Natural killer cell treated with Interleukin-12 subunit alpha and Interleukin-12 subunit beta and Interleukin-15 and Interleukin-18, amount 100 ng/mL, for 72 hours (primary cell): Measurements from ENCODE around the gene PYGL. TPM values are rescaled to one million over a fixed set of nuclear protein-coding genes. Genes with fewer than 3 reads are reported as not detected.
"Not testable (repeated sequence)": the region's sequence is repeated elsewhere in the genome, so short reads cannot be mapped to it uniquely, and the experiment has no call there.

Source experiments
- ATAC-seq, 2 donors: fragments of 150-1000 bp; cut with Tn5 transposase in 1 of 2; sonication (Bioruptor Pico), chemical (Tn5 transposase) in 1 of 2; 2 replicates each; pipeline ENCODE4 v1.10.0; 2021
- DNase-seq: peaks from one replicate; pipeline ENCODE4 v3.0.0; 2022; ENCODE audit warnings: low spot score
- H3K27ac Mint-ChIP-seq, 2 donors: 1 replicate in 1 of 2; 2 replicates in 1 of 2; pipeline ENCODE4 v1.8.0; 2022; ENCODE audit warnings: mixed read lengths in 2 of 2, mild to moderate bottlenecking in 1 of 2, moderate library complexity in 1 of 2
- H3K27me3 Mint-ChIP-seq, 2 donors: 1 replicate in 1 of 2; 2 replicates in 1 of 2; pipeline ENCODE4 v1.8.0; 2022; ENCODE audit warnings: mixed read lengths in 2 of 2
- H3K36me3 Mint-ChIP-seq: one replicate; pipeline ENCODE4 v1.8.0; 2022; ENCODE audit warnings: mixed read lengths
- H3K4me1 Mint-ChIP-seq, 2 donors: 1 replicate in 1 of 2; 2 replicates in 1 of 2; pipeline ENCODE4 v1.8.0; 2022; ENCODE audit warnings: low read depth in 2 of 2, mixed read lengths in 2 of 2, mild to moderate bottlenecking in 1 of 2
- H3K4me3 Mint-ChIP-seq: one replicate; pipeline ENCODE4 v1.8.0; 2022; ENCODE audit warnings: mixed read lengths
- H3K9me3 Mint-ChIP-seq: 2 replicates; pipeline ENCODE4 v1.8.0; 2022; ENCODE audit warnings: mixed read lengths
- total RNA-seq, 2 donors: library from RNA; stranded (reverse); gene quantifications; one replicate each; pipeline ENCODE4 v1.2.3, GENCODE V29; 2022

Gene PYGL
- total RNA-seq, 2 donors from 2014 or later, result 0.62 to 2.3 TPM

- no peak overlapping the region for H3K27ac Mint-ChIP-seq
- peaks cover 5 to 8% of the 10 kb centered on the region in 2 donors for H3K4me1 Mint-ChIP-seq
- ATAC-seq (no peak), DNase-seq (no peak)
- peak overlapping the region; percentile 88 for H3K4me3 Mint-ChIP-seq
- peaks cover 27 to 28% of the 10 kb centered on the region in 2 donors for H3K27me3 Mint-ChIP-seq
- no peaks in the 10 kb centered on the region for H3K36me3 Mint-ChIP-seq
- H3K9me3 Mint-ChIP-seq, result no peaks in the 10 kb centered on the region
These were observed 547 bp upstream of the PYGL start for GRCh38 chr14:50944647-50945413.

GRCh38 chr14:50943261-50943942, 881 bp downstream of the PYGL start:
- peaks cover 5 to 8% of the 10 kb centered on the region in 2 donors for H3K4me1 Mint-ChIP-seq
- no peaks in the 10 kb centered on the region for H3K9me3 Mint-ChIP-seq
- H3K4me3 Mint-ChIP-seq, result peak overlapping the region; percentile 37
- no peak overlapping the region for H3K27ac Mint-ChIP-seq
- peaks cover 27 to 28% of the 10 kb centered on the region in 2 donors for H3K27me3 Mint-ChIP-seq
- H3K36me3 Mint-ChIP-seq, result no peaks in the 10 kb centered on the region
- ATAC-seq (no peak), DNase-seq (no peak)

GRCh38 chr14:50941638-50942037, 2.6 kb downstream of the PYGL start:
- not testable (repeated sequence) for ATAC-seq, H3K4me1 Mint-ChIP-seq, H3K4me3 Mint-ChIP-seq, H3K27ac Mint-ChIP-seq, H3K36me3 Mint-ChIP-seq, H3K9me3 Mint-ChIP-seq, DNase-seq
- peaks cover 27% of the 10 kb centered on the region in 2 donors for H3K27me3 Mint-ChIP-seq

GRCh38 chr14:50941151-50941550, 3.1 kb downstream of the PYGL start:
- no peak for ATAC-seq
- Mint-ChIP-seq H3K27ac (no peak overlapping the region), H3K4me3 (no peak overlapping the region)

GRCh38 chr14:50937800-50938199, 6.5 kb downstream of the PYGL start:
- no peaks in the 10 kb centered on the region for H3K9me3 Mint-ChIP-seq
- no peak for ATAC-seq
- H3K27ac Mint-ChIP-seq, result no peak overlapping the region
- H3K27me3 Mint-ChIP-seq, result peaks cover 20 to 30% of the 10 kb centered on the region in 2 donors
- H3K36me3 Mint-ChIP-seq, result no peaks in the 10 kb centered on the region
- DNase-seq, result no peak
- no peaks in the 10 kb centered on the region for H3K4me1 Mint-ChIP-seq
- no peak overlapping the region for H3K4me3 Mint-ChIP-seq

More at GRCh38 chr14:50941151-50941550, 3.1 kb downstream of the PYGL start:
- Mint-ChIP-seq H3K4me1 (peaks cover 5 to 8% of the 10 kb centered on the region in 2 donors), H3K27me3 (peaks cover 27% of the 10 kb centered on the region in 2 donors), H3K36me3 (no peaks in the 10 kb centered on the region), H3K9me3 (no peaks in the 10 kb centered on the region)
- no peak for DNase-seq

GRCh38 chr14:50937325-50937724, 7.0 kb downstream of the PYGL start:
- DNase-seq, result no peak
- Mint-ChIP-seq H3K4me1 (no peaks in the 10 kb centered on the region), H3K9me3 (no peaks in the 10 kb centered on the region), H3K36me3 (no peaks in the 10 kb centered on the region), H3K4me3 (no peak overlapping the region), H3K27me3 (peaks cover 20 to 30% of the 10 kb centered on the region in 2 donors), H3K27ac (no peak overlapping the region)
- no peak for ATAC-seq

- no peak for ATAC-seq
- peaks cover 17 to 27% of the 10 kb centered on the region in 2 donors for H3K27me3 Mint-ChIP-seq
These were observed 7.4 kb downstream of the PYGL start for GRCh38 chr14:50936882-50937281.

GRCh38 chr14:50936016-50936340, 8.3 kb downstream of the PYGL start:
- ATAC-seq (peak in 1 of 2 donors; percentile 46), DNase-seq (no peak)
- Mint-ChIP-seq H3K4me3 (no peak overlapping the region), H3K4me1 (no peaks in the 10 kb centered on the region), H3K36me3 (no peaks in the 10 kb centered on the region), H3K27ac (no peak overlapping the region), H3K27me3 (peaks cover 17 to 24% of the 10 kb centered on the region in 2 donors), H3K9me3 (no peaks in the 10 kb centered on the region)

More at GRCh38 chr14:50936882-50937281, 7.4 kb downstream of the PYGL start:
- Mint-ChIP-seq H3K4me3 (no peak overlapping the region), H3K4me1 (no peaks in the 10 kb centered on the region), H3K36me3 (no peaks in the 10 kb centered on the region), H3K9me3 (no peaks in the 10 kb centered on the region), H3K27ac (no peak overlapping the region)
- DNase-seq, result no peak

GRCh38 chr14:50935126-50936015, 8.9 kb downstream of the PYGL start:
- Mint-ChIP-seq H3K36me3 (no peaks in the 10 kb centered on the region), H3K27ac (no peak overlapping the region), H3K4me3 (no peak overlapping the region), H3K4me1 (no peaks in the 10 kb centered on the region), H3K9me3 (no peaks in the 10 kb centered on the region), H3K27me3 (peaks cover 16 to 22% of the 10 kb centered on the region in 2 donors)
- no peak for DNase-seq
- no peak for ATAC-seq

GRCh38 chr14:50932592-50933495, 11.4 kb downstream of the PYGL start:
- no peak for DNase-seq
- Mint-ChIP-seq H3K27ac (no peak overlapping the region), H3K36me3 (no peaks in the 10 kb centered on the region), H3K4me1 (peaks cover 0 to 3% of the 10 kb centered on the region in 2 donors), H3K9me3 (no peaks in the 10 kb centered on the region), H3K4me3 (no peak overlapping the region), H3K27me3 (peaks cover 16 to 20% of the 10 kb centered on the region in 2 donors)
- no peak for ATAC-seq

- no peak overlapping the region for H3K4me3 Mint-ChIP-seq
- DNase-seq (no peak), ATAC-seq (no peak)
- no peaks in the 10 kb centered on the region for H3K36me3 Mint-ChIP-seq
- peaks cover 0 to 3% of the 10 kb centered on the region in 2 donors for H3K4me1 Mint-ChIP-seq
- no peaks in the 10 kb centered on the region for H3K9me3 Mint-ChIP-seq
- peaks cover 16 to 20% of the 10 kb centered on the region in 2 donors for H3K27me3 Mint-ChIP-seq
- no peak overlapping the region for H3K27ac Mint-ChIP-seq
These were observed 12.1 kb downstream of the PYGL start for GRCh38 chr14:50932156-50932555.

GRCh38 chr14:50931559-50931958, 12.7 kb downstream of the PYGL start:
- Mint-ChIP-seq H3K4me1 (peaks cover 0 to 3% of the 10 kb centered on the region in 2 donors), H3K27me3 (peaks cover 14 to 20% of the 10 kb centered on the region in 2 donors), H3K4me3 (no peak overlapping the region), H3K9me3 (no peaks in the 10 kb centered on the region), H3K36me3 (no peaks in the 10 kb centered on the region), H3K27ac (no peak overlapping the region)
- ATAC-seq, result no peak
- DNase-seq, result no peak

- no peak overlapping the region for H3K4me3 Mint-ChIP-seq
- H3K36me3 Mint-ChIP-seq, result no peaks in the 10 kb centered on the region
- no peak for DNase-seq
These were observed 14.8 kb downstream of the PYGL start for GRCh38 chr14:50929506-50929905.

More at GRCh38 chr14:50929506-50929905, 14.8 kb downstream of the PYGL start:
- Mint-ChIP-seq H3K27ac (no peak overlapping the region), H3K4me1 (peaks cover 0 to 3% of the 10 kb centered on the region in 2 donors), H3K9me3 (no peaks in the 10 kb centered on the region), H3K27me3 (peaks cover 14 to 22% of the 10 kb centered on the region in 2 donors)
- ATAC-seq, result no peak
